Fibroblast of pulmonary artery (primary cell): ENCODE results near the gene MBLAC1.

ENCODE experiments used
- DNase-seq: peaks from one replicate; pipeline ENCODE4 v3.0.0-alpha.2; 2010; ENCODE audit warnings: low read depth
- H3K4me3 ChIP-seq: replicated peaks from 2 replicates; pipeline ENCODE4 v1.5.1; 2011; ENCODE audit warnings: low read depth, mild to moderate bottlenecking, control low read depth, low read length, moderate library complexity
- CTCF ChIP-seq: IDR thresholded peaks from 2 replicates; pipeline ENCODE4 v1.5.1; 2011; ENCODE audit warnings: mild to moderate bottlenecking, control low read depth, low read length, inconsistent platforms; ENCODE audit errors: missing control alignments

Gene MBLAC1

GRCh38 chr7:100099452-100099851, 27.3 kb upstream of the MBLAC1 start:
- peak overlapping the region; percentile 87 for H3K4me3 ChIP-seq
- no peak for TF ChIP-seq CTCF
- DNase-seq, result no peak

GRCh38 chr7:100100420-100101015, 26.2 kb upstream of the MBLAC1 start:
- no peak for TF ChIP-seq CTCF
- peak; percentile 99 for DNase-seq
- peak overlapping the region; percentile 87 for H3K4me3 ChIP-seq

- peak within 1 kb of the TSS; percentile 87 for H3K4me3 ChIP-seq
- TF ChIP-seq CTCF, result no peak
- peak; percentile 99 for DNase-seq
These were observed 25.5 kb upstream of the MBLAC1 start, which contains the start of the genes AP4M1 and MCM7 for GRCh38 chr7:100101016-100101862. TSS of gene AP4M1 (plus strand) at chr7:100101643. CDS start at chr7:100101715, 72 bp downstream. TSS of gene MCM7 (minus strand) at chr7:100101397. CDS start at chr7:100101294, 103 bp downstream.

GRCh38 chr7:100102950-100103840, 23.6 kb upstream of the MBLAC1 start:
- H3K4me3 ChIP-seq, result no peak overlapping the region
- TF ChIP-seq CTCF, result no peak
- DNase-seq, result peak; percentile 81

- TF ChIP-seq CTCF, result no peak
- no peak for DNase-seq
These were observed 21.2 kb upstream of the MBLAC1 start for GRCh38 chr7:100105534-100105933.

GRCh38 chr7:100106633-100107032, 20.1 kb upstream of the MBLAC1 start:
- H3K4me3 ChIP-seq, result no peak overlapping the region
- DNase-seq, result no peak
- TF ChIP-seq CTCF, result no peak

More at GRCh38 chr7:100105534-100105933, 21.2 kb upstream of the MBLAC1 start:
- H3K4me3 ChIP-seq, result no peak overlapping the region
